HG03175 (cell line): Measurements from ENCODE around the gene PTPRK.

Experiments used
- ATAC-seq: cut with Tn5 transposase; IDR thresholded peaks from one replicate; pipeline ENCODE4 v1.9.1; 2021; ENCODE audit warnings: mild to moderate bottlenecking, moderate library complexity; ENCODE audit not compliant: unreplicated experiment

Gene PTPRK

GRCh38 chr6:128516514-128516898, 3.9 kb downstream of the PTPRK start:
- ATAC-seq = no peak

- ATAC-seq = no peak
These were observed 4.6 kb downstream of the PTPRK start for GRCh38 chr6:128515550-128516513.

GRCh38 chr6:128513878-128514277, 6.5 kb downstream of the PTPRK start:
- no peak for ATAC-seq

GRCh38 chr6:128512296-128512695, 8.1 kb downstream of the PTPRK start:
- ATAC-seq = no peak

GRCh38 chr6:128511506-128511905, 8.9 kb downstream of the PTPRK start:
- ATAC-seq = peak; percentile 73

GRCh38 chr6:128509709-128510108, 10.7 kb downstream of the PTPRK start:
- ATAC-seq = peak; percentile 29

- no peak for ATAC-seq
These were observed 11.7 kb downstream of the PTPRK start for GRCh38 chr6:128508588-128509296.

GRCh38 chr6:128507337-128508310, 12.8 kb downstream of the PTPRK start:
- no peak for ATAC-seq

- no peak for ATAC-seq
These were observed 14.8 kb downstream of the PTPRK start for GRCh38 chr6:128505603-128506002.

- ATAC-seq = no peak
These were observed 16.3 kb downstream of the PTPRK start for GRCh38 chr6:128504003-128504654.

GRCh38 chr6:128500749-128501600, 19.4 kb downstream of the PTPRK start:
- ATAC-seq = no peak

- no peak for ATAC-seq
These were observed 20.4 kb downstream of the PTPRK start for GRCh38 chr6:128500014-128500413.

- ATAC-seq = no peak
These were observed 21.2 kb downstream of the PTPRK start for GRCh38 chr6:128499079-128499731.

GRCh38 chr6:128498234-128498633, 22.2 kb downstream of the PTPRK start:
- ATAC-seq = no peak

- ATAC-seq = no peak
These were observed 24.7 kb downstream of the PTPRK start for GRCh38 chr6:128495536-128496333.

- no peak for ATAC-seq
These were observed 26.0 kb downstream of the PTPRK start for GRCh38 chr6:128494440-128494839.

- peak; percentile 53 for ATAC-seq
These were observed 26.5 kb downstream of the PTPRK start for GRCh38 chr6:128493877-128494276.

GRCh38 chr6:128492386-128492785, 28.0 kb downstream of the PTPRK start:
- ATAC-seq = no peak
